Measurements from ENCODE around the gene PRDX6.
"Not testable (repeated sequence)": the region's sequence is repeated elsewhere in the genome, so short reads cannot be mapped to it uniquely, and the experiment has no call there.

Gene PRDX6

GRCh38 chr1:173469656-173470055, 7.5 kb upstream of the PRDX6 start:
- DNase-seq (ENCODE audit: low spot score): no peak

GRCh38 chr1:173470608-173471007, 6.5 kb upstream of the PRDX6 start:
- DNase-seq (ENCODE audit: low spot score): no peak

- DNase-seq (ENCODE audit: low spot score): no peak
Observed at GRCh38 chr1:173473599-173474011, 3.5 kb upstream of the PRDX6 start.

DNA sequence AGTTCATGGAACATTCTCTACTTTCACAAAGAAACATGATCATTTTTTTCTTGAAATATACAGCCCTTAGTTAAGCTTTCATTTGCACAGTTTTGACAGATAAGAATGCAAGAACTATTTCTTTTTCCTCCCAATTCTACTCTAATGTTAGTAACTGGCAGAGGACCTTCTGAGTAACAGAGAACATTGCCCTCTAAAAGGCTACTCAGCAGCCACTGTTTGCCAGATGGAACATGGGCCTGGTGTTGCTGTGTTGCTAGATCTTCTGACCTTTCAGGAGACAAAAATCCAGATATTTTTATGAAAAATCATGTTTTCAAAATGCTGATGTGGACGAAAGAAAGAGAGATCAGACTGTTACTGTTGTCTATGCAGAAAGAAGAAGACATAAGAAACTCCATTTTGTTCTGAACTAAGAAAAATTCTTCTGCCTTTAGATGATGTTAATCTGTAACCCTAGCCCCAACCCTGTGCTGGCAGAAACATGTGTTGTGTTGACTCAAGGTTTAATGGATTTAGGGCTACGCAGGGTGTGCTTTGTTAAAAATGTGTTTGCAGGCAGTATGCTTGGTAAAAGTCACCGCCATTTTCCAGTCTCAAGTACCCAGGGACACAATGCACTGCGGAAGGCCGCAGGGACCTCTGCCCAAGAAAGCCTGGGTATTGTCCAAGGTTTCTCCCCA, 2.9 kb upstream of the PRDX6 start:
- no peak for DNase-seq (ENCODE audit: low spot score)

GRCh38 chr1:173474780-173475421, 2.2 kb upstream of the PRDX6 start:
- DNase-seq (ENCODE audit: low spot score): not testable (repeated sequence)

GRCh38 chr1:173475564-173476196, 1.5 kb upstream of the PRDX6 start:
- no peak for DNase-seq (ENCODE audit: low spot score)

- DNase-seq (ENCODE audit: low spot score): no peak
Observed at GRCh38 chr1:173476197-173476664, 904 bp upstream of the PRDX6 start.

DNA sequence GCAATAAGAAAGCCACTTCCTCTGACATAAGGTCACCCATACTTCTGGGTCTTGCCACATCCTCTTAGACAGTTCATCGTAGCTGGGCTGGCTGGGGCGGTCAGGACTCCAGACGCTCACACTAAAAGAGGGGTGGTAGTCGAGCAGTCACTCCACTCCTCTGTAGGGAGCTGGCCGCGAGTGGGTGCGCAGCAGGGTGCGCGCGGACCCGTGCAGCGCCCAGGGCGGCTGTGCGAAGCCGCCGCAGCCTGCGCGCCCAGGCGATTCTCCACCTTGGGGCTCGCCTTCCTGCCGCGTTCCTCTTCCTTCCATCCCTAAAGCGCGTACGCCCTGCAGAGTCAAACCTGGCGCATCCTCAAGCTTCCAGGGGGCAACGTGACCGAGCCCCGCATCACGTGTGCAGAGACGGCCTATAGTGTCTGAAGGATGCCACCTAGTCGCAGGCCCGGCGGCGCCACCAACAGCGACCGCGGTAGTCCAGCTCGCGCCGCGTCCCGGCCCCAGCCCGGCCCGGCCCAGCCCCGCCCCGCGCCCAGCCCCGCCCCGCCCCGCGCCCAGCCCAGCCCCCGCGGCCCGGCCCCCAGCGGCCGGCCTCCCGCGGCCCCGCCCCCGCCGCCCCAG, 360 bp upstream of the PRDX6 start:
- peak; percentile 94 for DNase-seq (ENCODE audit: low spot score)

- DNase-seq (ENCODE audit: low spot score): peak; percentile 31
Observed at GRCh38 chr1:173478094-173478674, 1.0 kb downstream of the PRDX6 start.

DNA sequence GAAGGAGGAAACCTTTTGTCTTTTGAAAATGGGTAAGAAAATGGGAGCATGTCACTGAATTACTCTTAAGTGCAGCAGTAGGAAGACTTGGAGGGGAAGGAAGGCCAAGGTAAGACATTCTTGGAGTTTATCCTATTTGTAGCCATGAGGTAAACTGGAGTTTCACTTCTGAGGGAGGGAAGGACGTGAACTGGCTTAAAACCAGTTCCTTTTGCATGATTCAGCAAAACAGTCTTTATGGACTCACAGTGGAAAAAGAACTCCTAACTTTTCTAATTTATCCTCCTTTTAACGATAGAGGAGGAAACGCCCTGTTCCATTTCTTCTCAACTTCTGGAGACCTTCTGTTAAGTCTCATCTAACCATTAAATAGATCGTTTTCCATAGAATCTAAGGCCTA, 2.5 kb downstream of the PRDX6 start:
- DNase-seq (ENCODE audit: low spot score): no peak

GRCh38 chr1:173481195-173481772, 4.1 kb downstream of the PRDX6 start:
- DNase-seq (ENCODE audit: low spot score): no peak

DNA sequence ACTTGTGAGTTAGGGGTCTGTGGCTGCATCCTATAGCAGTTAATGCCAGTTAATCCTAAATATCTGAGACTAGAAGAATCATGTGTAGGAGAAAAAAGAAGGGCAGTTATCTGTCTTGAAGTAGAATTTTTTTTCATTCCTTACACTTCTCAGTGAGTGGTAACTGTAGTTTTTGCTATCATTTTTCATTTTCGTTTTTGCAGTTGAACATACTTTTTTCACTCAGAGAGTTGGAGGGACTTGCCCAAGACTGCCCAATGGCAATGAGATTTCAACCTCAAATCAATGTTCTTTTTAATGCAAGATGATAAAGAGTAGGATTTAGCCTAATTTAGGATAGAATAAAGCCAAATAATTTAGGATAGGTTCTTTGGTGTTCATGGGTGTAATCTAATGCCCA, 5.5 kb downstream of the PRDX6 start:
- DNase-seq (ENCODE audit: low spot score): no peak

GRCh38 chr1:173484276-173484675, 7.1 kb downstream of the PRDX6 start:
- no peak for DNase-seq (ENCODE audit: low spot score)

- no peak for DNase-seq (ENCODE audit: low spot score)
Observed at GRCh38 chr1:173485401-173485800, 8.3 kb downstream of the PRDX6 start.

- DNase-seq (ENCODE audit: low spot score): no peak
Observed at GRCh38 chr1:173488001-173488400, 10.9 kb downstream of the PRDX6 start.

DNA sequence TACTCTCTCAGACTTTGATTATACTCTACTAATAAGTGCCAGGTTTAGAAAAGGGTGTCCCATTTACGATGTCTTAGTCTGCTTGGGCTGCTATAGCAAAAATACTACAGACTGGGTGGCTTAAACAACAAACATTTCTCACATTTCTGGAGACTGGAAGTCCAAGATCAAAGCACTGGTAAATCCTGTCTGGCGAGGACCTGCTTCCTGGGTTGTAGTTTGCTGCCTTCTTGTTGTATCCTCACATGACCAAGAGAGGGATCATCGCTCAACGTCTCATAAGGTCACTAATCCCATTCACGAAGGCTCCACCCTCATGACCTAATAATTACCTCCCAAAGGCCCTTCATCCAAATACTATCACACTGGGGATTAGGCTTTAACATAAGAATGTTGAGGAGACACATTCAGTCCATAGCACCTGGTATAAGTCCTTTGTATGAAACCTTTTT, 12.0 kb downstream of the PRDX6 start:
- DNase-seq (ENCODE audit: low spot score): no peak

- no peak for DNase-seq (ENCODE audit: low spot score)
Observed at GRCh38 chr1:173489929-173490328, 12.8 kb downstream of the PRDX6 start.

DNA sequence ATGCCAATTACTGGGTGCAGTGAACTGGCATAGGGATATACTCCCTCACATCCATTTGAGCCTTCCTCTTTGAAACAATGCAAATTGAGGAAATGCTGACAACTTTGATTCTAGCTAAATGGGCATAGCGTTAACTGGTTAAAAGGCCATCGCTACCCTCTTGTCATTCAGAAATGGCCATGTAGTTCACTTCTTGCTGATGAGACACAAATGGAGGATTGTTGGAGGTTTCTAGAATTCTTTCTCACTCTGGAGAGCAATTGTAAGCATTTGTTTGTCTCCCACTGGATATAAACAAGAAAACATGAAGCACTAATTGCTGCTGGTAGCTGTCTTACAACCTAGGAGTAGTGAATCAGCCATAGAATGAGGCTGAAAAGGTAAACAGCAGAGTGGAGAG, 14.4 kb downstream of the PRDX6 start:
- DNase-seq (ENCODE audit: low spot score): no peak

DNA sequence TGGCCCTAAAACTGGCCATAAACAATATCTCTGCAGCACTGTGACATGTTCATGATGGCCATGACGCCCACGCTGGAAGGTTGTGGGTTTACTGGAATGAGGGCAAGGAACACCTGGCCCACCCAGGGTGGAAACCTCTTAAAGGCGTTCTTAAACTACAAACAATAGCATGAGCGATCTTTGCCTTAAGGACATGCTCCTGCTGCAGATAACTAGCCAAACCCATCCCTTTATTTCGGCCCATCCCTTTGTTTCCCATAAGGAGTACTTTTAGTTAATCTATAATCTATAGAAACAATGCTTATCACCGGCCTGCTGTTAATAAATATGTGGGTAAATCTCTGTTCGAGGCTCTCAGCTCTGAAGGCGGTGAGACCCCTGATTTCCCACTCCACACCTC, 16.0 kb downstream of the PRDX6 start:
- DNase-seq (ENCODE audit: low spot score): not testable (repeated sequence)

- no peak for DNase-seq (ENCODE audit: low spot score)
Observed at GRCh38 chr1:173495609-173496267, 18.6 kb downstream of the PRDX6 start.

DNA sequence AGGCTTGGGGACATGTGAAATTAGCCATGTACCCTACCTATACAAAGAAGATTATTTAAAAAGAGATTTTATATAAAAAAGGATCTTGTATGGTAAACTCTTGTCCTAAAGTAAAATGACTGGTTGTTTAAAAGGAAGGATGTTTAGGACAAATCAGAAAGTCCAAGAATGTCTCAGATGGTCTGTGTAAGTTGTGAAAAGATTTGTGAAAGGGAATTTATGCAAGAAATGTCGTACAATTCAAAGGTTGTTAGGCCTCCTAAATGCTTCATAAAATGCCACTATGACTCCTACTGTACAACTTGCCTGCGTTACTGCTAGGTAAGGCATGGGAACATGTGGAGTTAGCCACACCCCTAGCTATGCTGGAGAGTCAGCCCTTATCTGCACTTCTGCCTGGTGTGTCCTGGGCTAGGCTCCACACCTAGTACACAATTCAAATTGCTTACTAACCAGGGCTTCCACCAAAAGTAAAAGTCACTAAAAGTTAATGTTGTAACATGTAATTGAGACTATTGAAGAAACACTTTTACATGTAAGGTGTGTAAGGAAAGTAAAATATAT, 19.7 kb downstream of the PRDX6 start:
- DNase-seq (ENCODE audit: low spot score): no peak

Measured in LoVo (cell line).